ACC112 (cell line): ENCODE measurements around the gene LDLR.
"Not testable (repeated sequence)": the region's sequence is repeated elsewhere in the genome, so short reads cannot be mapped to it uniquely, and the experiment has no call there.

ENCODE experiments used
- H2AFZ ChIP-seq: fragments of 200-600 bp; sonication (generic); one replicate; pipeline ENCODE4 v1.6.0; 2017; ENCODE audit warnings: antibody characterized with exemption, low read length; ENCODE audit not compliant: unreplicated experiment
- H3K27ac ChIP-seq: fragments of 200-600 bp; sonication (generic); 2 replicates; pipeline ENCODE4 v1.5.1; 2014; ENCODE audit warnings: low read depth, mild to moderate bottlenecking, antibody characterized with exemption, low read length, moderate library complexity
- H3K27me3 ChIP-seq: fragments of 200-600 bp; sonication (generic); 2 replicates; pipeline ENCODE4 v1.6.1; 2014; ENCODE audit warnings: mild to moderate bottlenecking, antibody characterized with exemption, low read length, moderate library complexity, mixed read lengths; ENCODE audit not compliant: insufficient read depth
- H3K36me3 ChIP-seq: fragments of 200-600 bp; sonication (generic); 2 replicates; pipeline ENCODE4 v1.6.1; 2016; ENCODE audit warnings: mild to moderate bottlenecking, antibody characterized with exemption, low read length, moderate library complexity, mixed read lengths; ENCODE audit not compliant: insufficient read depth
- H3K4me1 ChIP-seq: fragments of 200-600 bp; sonication (generic); one replicate; pipeline ENCODE4 v1.6.1; 2016; ENCODE audit warnings: low read length, mixed read lengths; ENCODE audit not compliant: insufficient read depth, unreplicated experiment, control insufficient read depth
- H3K4me3 ChIP-seq: fragments of 200-600 bp; sonication (generic); 2 replicates; pipeline ENCODE4 v1.5.1; 2014; ENCODE audit warnings: mild to moderate bottlenecking, low read depth, low read length
- H3K79me2 ChIP-seq: fragments of 200-600 bp; sonication (generic); one replicate; pipeline ENCODE4 v1.6.0; 2016; ENCODE audit warnings: low read length; ENCODE audit not compliant: control insufficient read depth, unreplicated experiment, insufficient read depth

The LDLR gene

GRCh38 chr19:11123114-11123513, 33.9 kb downstream of the LDLR start:
- H3K27me3 ChIP-seq = no peaks in the 10 kb centered on the region
- peaks cover 15% of the 10 kb centered on the region for H3K36me3 ChIP-seq
- no peak overlapping the region for H3K27ac ChIP-seq
- no peak overlapping the region for H3K4me3 ChIP-seq
- H3K4me1 ChIP-seq = no peaks in the 10 kb centered on the region
- no peaks in the 10 kb centered on the region for H3K79me2 ChIP-seq
- H2AFZ ChIP-seq = no peak overlapping the region

- H3K4me3 ChIP-seq, H3K27ac ChIP-seq, H3K27me3 ChIP-seq, H2AFZ ChIP-seq, H3K4me1 ChIP-seq, H3K79me2 ChIP-seq: not testable (repeated sequence)
- peaks cover 12% of the 10 kb centered on the region for H3K36me3 ChIP-seq
Measured at GRCh38 chr19:11124157-11124556, 34.9 kb downstream of the LDLR start.

- no peaks in the 10 kb centered on the region for H3K79me2 ChIP-seq
- H2AFZ ChIP-seq = no peak overlapping the region
- H3K27me3 ChIP-seq = no peaks in the 10 kb centered on the region
- no peak overlapping the region for H3K4me3 ChIP-seq
- H3K4me1 ChIP-seq = no peaks in the 10 kb centered on the region
- peaks cover 3% of the 10 kb centered on the region for H3K36me3 ChIP-seq
- no peak overlapping the region for H3K27ac ChIP-seq
Measured at GRCh38 chr19:11125994-11126685, 36.9 kb downstream of the LDLR start.

- Histone ChIP-seq H3K36me3 (peaks cover 14% of the 10 kb centered on the region), H3K79me2 (no peaks in the 10 kb centered on the region), H3K4me1 (no peaks in the 10 kb centered on the region), H3K27ac (no peak overlapping the region), H3K27me3 (no peaks in the 10 kb centered on the region), H2AFZ (no peak overlapping the region), H3K4me3 (no peak overlapping the region)
Measured at GRCh38 chr19:11127905-11128304, 38.6 kb downstream of the LDLR start.

- H3K27me3 ChIP-seq = no peaks in the 10 kb centered on the region
- no peak overlapping the region for H2AFZ ChIP-seq
- no peak overlapping the region for H3K27ac ChIP-seq
- H3K36me3 ChIP-seq = peaks cover 11% of the 10 kb centered on the region; the same call in 1 of the 2 replicates
- H3K79me2 ChIP-seq = no peaks in the 10 kb centered on the region
- no peak overlapping the region for H3K4me3 ChIP-seq
- no peaks in the 10 kb centered on the region for H3K4me1 ChIP-seq
Measured at GRCh38 chr19:11130824-11131455, 41.7 kb downstream of the LDLR start.

GRCh38 chr19:11131471-11131870, 42.2 kb downstream of the LDLR start:
- no peaks in the 10 kb centered on the region for H3K4me1 ChIP-seq

GRCh38 chr19:11136400-11137101, 47.3 kb downstream of the LDLR start:
- peaks cover 7% of the 10 kb centered on the region; the same call in 1 of the 2 replicates for H3K36me3 ChIP-seq
- H3K27ac ChIP-seq = no peak overlapping the region
- H3K79me2 ChIP-seq = no peaks in the 10 kb centered on the region
- H3K4me1 ChIP-seq = peaks cover 12% of the 10 kb centered on the region
- no peak overlapping the region for H3K4me3 ChIP-seq
- no peak overlapping the region for H2AFZ ChIP-seq
- no peaks in the 10 kb centered on the region for H3K27me3 ChIP-seq

More at GRCh38 chr19:11131471-11131870, 42.2 kb downstream of the LDLR start:
- Histone ChIP-seq H3K36me3 (peaks cover 11% of the 10 kb centered on the region; the same call in 1 of the 2 replicates), H3K79me2 (no peaks in the 10 kb centered on the region), H2AFZ (no peak overlapping the region), H3K27me3 (no peaks in the 10 kb centered on the region), H3K4me3 (no peak overlapping the region), H3K27ac (no peak overlapping the region)

GRCh38 chr19:11137542-11138384, 48.5 kb downstream of the LDLR start:
- peak overlapping the region; percentile 79 for H3K27ac ChIP-seq
- no peak overlapping the region for H2AFZ ChIP-seq
- peaks cover 22% of the 10 kb centered on the region for H3K4me1 ChIP-seq

GRCh38 chr19:11138601-11139300, 49.5 kb downstream of the LDLR start:
- Histone ChIP-seq H2AFZ (no peak overlapping the region), H3K36me3 (no peaks in the 10 kb centered on the region), H3K27me3 (no peaks in the 10 kb centered on the region), H3K4me3 (peak overlapping the region; percentile 39; the same call in 1 of the 2 replicates), H3K4me1 (peaks cover 32% of the 10 kb centered on the region), H3K79me2 (no peaks in the 10 kb centered on the region), H3K27ac (peak overlapping the region; percentile 79)

More at GRCh38 chr19:11137542-11138384, 48.5 kb downstream of the LDLR start:
- H3K27me3 ChIP-seq = no peaks in the 10 kb centered on the region
- peak overlapping the region; percentile 46 for H3K4me3 ChIP-seq
- no peaks in the 10 kb centered on the region for H3K79me2 ChIP-seq
- H3K36me3 ChIP-seq = no peaks in the 10 kb centered on the region
